Lower leg skin (tissue), 3 donors: Measurements from ENCODE around the gene NAALADL1.

Experiments used
- CTCF ChIP-seq, 3 donors: fragments of 450-650 bp; IDR thresholded peaks; one replicate each; pipeline ENCODE4 v1.5.1; 2016; ENCODE audit warnings: antibody characterized with exemption in 3 of 3, mild to moderate bottlenecking in 3 of 3, moderate library complexity in 2 of 3
- POLR2A ChIP-seq, 2 donors: fragments of 450-650 bp; IDR thresholded peaks; one replicate each; pipeline ENCODE4 v1.6.1; 2016 to 2017; ENCODE audit warnings: antibody characterized with exemption in 2 of 2, mild to moderate bottlenecking in 1 of 2, moderate library complexity in 1 of 2

GRCh38 chr11:65021509-65021908, 36.8 kb downstream of the NAALADL1 start:
- TF ChIP-seq CTCF (IDR thresholded peaks at IDR 0.05), result no peak
- TF ChIP-seq POLR2A (IDR thresholded peaks at IDR 0.05), result no peak
